Activated CD4-positive, CD25-positive, alpha-beta regulatory T cell (primary cell): ENCODE measurements around the gene SPHK2.
"Not testable (repeated sequence)": the region's sequence is repeated elsewhere in the genome, so short reads cannot be mapped to it uniquely, and the experiment has no call there.

Source experiments
- DNase-seq, 4 experiments: peaks; one replicate each; lab custom pipeline; 2025; lab: John Stamatoyannopoulos, UW

The SPHK2 gene

DNA sequence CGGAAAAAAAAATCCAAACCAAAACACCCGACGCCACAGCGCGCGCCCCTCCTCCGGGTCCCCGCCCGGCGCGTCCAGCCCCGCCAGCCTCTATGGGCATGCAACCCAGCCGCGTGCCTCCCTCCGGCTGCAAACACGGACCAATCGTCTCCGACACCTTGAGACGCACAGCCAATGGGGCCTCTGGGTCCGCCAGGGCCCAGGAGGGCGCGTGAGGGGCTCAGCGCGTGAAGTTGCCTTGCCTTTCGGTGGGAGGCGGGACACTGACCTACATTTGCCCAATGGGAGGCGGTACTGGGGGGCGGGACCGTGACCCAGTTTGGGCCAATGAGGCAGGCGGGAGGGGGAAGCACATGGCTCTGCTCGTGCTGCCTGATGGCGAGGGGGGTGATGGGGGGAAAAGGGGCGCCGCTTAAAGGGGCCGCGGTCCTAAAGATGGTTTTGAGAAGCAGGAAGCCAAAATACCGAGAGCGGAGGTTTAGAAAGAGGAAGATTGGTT is 18.2 kb downstream of the SPHK2 start:
- DNase-seq = peak; percentile 95 to 99 (median 98)

DNA sequence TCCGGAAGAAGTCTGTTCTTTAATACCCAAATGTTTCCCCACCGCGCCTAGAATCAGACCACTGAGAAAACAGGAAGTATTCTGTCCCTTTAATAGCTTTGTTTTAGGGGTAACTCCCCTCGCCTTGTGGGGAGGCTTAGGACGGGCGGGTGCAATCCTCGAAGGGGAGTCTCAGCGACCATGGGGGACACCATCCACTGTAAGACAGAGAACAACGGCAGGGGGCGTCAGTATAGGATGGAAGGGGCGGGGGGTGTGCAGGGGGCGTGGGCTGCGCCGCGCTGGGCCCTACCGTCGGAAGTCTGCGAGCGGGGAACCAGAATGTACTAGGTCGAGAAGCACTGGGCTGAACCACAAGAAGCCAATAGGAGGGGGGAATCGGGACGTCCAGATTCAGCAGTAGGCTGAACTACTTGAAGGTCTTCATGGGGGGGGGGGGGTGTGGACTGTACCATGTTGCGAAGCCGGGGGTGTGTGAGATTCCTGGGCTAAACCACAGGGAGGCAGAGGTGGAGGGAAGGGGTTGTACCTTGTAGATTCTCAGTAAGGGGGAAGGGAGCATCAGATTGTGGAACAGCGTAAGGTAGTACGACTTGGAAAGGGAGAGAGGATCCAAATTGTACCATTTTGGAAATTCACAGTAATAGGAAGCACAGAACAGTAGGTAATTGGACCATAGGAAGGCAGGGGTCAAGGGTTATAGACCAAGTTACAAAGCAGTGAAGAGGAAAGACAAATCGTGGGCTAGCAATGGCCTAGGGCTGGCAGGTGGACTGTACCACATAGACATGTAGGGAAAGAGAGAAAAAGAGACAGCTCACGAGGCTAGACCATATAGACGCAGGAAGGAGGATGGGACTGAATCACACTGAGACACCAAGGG is 18.9 kb downstream of the SPHK2 start:
- DNase-seq = peak; percentile 58 to 73 (median 64)

DNA sequence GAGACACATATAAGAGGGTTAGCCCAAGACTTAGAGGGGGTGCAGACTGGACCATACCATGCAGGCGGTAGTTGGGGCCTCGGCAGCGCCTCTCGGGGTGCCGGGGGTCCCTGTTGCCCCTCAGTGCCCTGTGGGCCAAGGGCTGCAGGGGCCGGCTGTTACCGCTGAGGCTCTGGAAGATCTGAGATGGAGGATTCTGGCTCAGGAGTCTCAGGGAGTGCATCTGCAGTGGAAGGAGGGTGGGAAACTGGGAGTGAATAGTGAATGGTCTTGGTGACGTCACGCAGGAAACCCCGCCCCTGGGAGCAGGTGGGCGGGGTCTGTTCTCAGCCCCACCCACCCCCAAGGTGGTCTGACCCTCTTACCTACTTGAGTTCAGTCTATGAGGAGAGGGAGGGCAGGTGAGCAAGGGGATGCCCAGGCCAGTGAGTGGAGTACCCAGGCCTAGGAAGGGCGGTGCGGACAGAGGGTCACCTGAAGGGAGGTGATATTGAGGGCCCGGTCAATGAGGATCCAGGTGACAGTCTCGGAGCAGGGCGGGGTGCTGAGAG is 19.6 kb downstream of the SPHK2 start:
- DNase-seq = no peak

DNA sequence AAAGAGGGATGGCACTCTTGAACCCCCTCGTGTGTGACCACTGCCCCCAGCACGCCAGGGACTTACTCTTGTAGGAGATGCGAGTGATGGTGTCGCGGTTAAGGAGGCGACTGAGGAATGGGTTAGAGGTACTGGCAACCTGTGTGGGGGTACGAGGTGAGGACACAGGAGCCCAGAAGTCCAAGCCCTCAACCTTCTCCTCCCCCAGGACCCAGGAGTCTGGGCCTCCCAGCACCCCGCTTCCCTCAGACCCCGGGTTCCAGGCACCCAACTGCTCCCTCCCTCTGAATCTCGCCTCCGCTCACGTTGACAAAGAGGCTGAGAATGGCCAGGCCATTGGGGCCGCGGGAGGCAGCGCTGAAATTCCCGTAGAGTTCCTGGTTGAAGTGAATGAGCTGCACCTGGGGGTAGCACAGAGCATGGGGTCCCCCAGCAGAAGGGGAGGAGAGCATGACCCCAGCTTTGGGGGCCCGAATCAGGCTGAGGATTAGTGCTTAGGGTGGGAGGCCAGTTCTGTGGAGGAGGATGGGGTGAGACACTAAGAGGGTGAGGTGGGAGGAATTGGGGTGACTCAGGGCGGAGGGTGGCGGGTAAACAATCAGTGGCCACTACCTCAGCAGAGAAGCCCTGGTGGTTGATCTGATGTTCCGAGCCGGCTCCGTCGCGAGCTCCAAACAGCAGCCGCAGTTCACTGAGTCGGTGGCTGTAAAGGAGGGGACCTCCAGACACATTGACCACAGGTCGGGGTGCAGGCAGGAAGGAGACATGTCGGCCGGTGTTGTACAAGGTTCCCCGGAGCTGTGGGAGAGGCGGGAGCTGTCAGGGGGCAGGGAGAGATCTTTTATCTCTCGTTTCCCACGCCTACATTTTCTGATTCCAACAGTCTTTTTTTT is 20.4 kb downstream of the SPHK2 start:
- DNase-seq = no peak

DNA sequence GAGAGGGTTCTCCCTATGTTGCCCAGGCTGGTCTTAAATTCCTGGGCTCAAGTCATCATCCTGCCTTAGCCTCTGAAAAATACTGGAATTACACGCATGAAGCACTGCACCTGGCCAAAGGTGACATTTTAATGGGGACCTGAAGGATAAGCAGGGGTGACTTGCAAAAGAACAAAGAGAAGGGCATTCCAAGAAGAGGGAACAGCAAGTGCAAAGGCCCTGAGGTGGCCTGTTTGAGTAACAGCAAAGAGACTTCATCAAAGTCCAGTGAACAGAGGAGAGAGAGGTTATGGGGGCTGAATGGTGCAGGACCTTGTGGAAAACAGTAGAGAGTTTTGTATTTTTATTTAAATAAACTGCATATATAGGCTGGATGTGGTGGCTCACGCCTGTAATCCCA is 22.5 kb downstream of the SPHK2 start:
- DNase-seq = no peak

DNA sequence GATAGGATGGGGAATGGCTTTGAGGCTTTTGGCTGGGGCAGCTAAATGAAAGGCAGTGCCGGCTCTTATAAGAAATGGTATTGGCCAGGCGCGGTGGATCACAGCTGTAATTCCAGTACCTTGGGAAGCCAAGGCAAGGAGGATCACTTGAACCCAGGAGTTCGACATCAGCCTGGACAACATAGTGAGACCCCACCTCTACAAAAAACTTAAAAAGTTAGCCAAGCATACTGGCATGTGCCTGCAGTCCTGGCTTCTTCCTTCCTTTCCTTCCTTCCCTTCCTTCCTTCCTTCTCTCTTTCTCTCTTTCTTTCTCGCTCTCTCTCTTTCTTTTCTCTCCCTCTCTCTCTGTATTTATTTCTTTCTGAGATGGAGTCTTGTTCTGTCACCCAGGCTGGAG is 23.6 kb downstream of the SPHK2 start:
- DNase-seq = no peak

DNA sequence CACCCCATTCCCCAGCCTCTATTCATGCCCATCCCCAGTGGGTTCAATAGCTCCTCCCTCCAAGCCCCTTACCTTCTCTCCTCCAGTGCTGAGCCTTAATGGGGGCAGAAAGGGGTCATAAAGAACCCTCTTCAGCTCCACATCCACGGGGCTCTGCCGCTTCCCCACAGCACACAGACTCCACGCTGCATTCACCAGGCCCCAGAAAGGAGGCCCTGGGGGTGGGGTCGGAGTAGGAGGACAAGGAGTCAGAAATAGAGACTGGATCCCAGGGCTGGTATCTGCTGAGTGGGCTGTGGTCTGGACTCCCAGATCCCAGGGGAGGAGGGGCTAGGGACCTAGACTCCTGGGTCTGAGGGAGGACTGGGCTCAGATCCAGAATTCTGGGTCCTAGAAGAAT is 25.0 kb downstream of the SPHK2 start:
- DNase-seq = no peak

DNA sequence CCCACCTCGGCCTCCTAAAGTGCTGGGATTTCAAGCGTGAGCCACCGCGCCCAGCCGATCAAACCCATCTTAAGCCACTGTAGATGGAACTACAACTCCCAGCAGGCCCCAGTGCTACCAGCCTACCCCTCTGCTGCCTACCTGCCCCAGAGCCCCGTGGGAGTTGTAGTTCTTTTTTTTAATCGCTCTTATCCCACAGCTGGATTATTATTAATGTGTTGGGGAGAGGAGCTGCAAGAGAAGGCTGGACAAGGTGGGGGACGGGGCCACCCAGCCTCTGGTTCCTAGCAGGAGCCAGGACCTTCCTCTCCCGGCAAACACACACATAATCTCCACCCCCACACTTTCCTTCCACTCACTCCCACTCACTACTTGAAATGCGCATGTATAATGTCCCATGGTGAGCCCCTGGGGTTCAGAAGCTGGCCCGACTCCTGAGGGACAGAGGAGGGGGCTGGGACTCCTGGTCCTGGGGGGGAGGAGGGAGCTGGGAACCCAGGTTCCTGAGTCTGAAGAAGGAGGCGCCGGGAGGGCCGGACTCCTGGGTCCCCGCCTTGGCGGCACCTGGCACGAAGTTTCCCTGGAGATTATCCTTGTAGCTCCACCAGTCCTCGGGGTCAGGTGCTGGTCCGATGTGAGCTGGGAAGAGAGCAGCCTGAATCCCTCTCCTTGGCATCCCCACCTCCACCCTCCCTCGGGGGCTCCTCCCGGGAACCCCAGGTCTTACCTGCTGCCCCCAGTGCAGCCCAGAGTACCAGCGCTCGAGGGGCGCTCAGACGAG is 25.7 kb downstream of the SPHK2 start:
- peak; percentile 50 to 53 (median 52) for DNase-seq

DNA sequence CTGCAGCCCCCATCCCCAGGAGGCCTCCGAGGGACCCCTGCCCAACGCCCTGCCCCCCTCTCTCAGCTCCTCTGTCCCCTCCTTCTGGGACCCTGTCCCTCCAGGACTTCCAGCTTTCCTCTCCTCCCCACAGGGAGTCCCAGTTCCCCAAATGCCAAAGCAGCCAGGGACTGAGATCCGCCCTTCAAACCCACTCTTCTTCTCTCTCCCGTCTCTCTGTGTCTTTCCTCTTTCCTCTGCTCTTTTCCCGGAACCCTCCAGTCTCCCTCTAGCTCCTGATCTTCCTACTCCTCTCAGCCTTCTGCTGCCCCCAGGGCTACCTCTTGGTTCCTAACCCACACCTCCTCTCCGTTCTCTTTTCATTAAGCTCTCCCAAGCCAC is 26.3 kb downstream of the SPHK2 start:
- no peak for DNase-seq

DNA sequence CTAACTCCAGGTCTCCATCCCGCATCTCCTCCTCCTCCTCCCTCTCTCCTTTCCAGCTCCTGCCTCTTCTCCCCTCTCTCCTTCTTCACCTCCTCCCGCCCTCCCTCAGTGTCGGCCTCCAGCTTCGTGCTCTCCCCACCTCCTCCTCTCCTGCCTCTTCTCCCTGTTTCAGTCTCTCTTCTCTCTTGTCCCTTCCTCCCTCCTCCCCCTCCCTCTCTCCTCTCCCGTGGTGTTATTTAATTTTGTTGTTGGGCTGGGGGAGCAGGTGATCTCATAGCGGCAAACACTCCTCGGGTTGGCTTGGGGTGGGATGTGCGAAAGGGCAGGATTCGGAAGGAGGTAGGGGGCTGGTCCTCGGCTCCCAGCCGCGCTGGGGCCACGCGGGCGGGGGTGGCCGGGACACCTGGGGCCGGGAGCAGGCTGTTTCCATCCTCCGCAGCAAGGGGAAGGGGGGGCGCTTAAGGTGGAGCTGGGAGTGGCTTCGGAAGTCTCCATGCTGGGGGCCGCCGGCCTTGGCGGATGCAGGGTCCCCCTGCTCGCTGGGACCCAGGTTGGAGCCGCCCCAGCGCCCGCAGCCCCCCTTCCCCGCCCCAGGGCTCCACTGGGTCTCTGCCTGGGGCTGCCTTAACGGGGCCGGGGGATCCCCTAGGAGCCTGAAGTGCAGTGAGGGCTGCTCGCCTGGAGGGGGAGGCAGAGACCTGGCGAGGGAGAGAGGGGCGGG is 26.9 kb downstream of the SPHK2 start, which contains the start of gene CA11:
CA11 (minus strand) TSS at position 187 of the 721 bp plus-strand sequence. CDS start 555 bp downstream, outside the sequence.
- DNase-seq = peak; percentile 77 to 87 (median 83)

DNA sequence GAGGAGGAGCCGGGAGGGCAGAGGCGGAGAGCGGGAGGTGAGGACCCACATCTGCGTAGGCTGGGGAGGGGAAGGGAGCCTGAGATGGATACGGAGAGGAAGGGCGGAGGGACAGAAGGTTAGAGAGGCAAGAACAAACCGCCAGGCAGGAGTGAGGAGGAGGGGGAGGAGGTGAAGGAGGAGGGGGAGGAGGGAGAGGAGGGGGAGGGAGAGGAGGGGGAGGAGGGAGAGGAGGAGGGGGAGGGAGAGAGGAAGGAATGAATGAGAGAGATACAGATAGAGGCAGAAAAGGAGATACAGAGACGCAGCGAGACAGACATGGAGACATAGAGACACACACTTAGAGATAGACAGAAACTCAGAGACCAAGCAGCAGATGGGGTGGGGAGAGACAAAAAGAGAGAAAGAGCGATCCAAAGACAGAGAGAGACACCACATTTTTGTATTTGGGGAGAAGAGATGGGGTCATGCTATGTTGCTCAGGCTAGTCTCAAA is 27.5 kb downstream of the SPHK2 start:
- no peak for DNase-seq

DNA sequence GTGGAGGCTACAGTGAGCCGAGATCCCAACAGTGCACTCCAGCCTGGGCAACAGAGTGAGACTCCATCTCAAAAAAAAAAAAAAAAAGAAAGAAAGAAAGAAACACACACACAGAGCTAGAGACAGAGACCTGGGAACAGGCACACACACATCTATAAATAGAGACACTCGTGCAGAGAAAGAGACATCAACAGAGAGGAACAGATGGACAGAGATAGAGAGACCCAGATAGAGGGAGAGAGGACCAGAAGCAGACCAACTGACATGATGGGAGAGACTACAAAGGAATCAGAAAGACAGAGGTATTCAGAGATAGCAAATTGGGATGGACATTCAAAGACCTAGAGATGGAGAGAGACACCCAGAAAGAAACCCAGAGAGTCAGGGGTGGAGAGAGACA is 28.8 kb downstream of the SPHK2 start:
- no peak for DNase-seq

DNA sequence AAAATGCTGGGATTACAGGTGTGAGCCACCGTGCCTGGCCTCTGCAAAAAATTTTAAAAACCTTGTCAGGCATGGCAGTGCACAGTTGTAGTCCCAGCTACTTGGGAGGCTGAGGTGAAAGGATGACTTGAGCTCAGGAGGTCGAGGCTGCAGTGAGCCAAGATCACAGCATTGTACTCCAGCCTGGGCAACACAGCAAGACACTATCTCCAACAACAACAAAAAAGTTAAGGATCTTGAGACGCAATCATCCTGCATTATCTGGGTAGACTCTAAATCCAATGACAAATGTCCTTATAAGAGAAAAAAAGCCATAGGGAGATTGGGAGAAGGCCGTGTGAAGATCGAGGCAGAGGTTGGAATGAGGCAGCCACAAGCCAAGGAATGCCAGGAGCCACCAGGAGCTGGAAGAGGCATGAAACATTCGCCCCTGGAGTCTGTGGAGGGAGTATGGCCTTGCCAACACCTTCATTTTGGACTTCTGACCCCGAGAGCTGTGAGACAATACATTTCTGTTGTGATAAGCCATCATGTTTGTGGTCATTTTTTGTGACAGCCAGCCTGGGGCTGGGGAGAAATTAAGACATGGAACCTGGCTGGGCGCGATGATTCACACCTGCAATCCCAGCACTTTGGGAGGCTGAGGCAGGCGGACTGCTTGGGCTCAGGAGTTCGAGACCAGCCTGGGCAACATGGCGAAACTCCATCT is 31.8 kb downstream of the SPHK2 start:
- DNase-seq = no peak

DNA sequence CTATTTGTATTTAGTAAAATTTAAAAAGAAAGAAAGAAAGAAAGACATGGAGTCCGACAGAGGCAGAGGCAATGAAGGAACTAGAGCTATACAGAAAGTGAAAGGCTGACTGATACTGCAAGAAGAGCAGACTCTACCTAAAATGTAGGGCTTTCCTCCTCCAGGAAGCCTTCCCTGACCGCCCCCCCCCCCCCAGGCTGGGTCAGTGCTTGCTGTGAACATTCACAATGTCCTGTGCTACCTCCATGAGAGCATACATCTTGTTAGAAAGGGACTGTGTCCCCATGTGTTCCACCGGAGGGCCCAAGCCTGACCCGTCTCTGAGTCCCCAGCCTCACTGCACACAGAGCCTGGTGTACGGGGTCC is 32.4 kb downstream of the SPHK2 start:
- no peak for DNase-seq

DNA sequence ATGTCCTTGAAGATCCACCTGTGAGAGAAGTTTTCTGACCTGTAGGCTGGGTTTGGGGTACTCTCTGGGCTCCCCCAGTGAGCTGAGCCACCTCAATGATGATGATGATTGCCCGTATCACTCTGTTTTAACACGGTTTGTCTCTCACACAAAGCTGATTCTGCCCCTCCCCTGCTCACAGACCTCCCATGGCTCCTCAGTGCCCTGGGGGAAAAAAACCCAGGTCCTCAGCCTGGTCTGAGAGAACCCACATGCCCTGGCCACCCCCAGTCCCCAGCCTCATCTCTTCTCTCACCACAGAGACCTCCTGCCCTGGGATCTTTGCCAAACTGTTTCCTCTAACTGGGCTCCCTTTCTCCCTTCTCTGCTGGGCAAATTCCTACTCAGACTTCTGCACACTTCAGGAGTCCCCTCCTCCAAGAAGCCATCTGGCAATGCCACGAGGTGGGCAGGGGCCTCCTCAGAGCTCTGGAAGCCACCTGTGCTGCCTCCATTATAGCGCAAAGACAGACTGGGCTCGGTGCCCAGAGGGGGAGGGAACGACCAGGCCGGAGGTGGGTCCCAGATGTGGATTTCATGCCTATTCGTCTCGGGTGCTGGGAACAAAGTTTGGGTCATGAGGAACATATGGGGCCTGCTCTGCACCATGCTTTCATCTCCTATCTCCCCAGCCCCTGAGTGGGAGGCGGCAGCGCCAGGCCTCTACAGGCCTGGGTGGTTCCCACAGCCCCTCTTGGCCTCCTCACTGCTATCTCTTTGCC is 35.2 kb downstream of the SPHK2 start:
- no peak for DNase-seq

DNA sequence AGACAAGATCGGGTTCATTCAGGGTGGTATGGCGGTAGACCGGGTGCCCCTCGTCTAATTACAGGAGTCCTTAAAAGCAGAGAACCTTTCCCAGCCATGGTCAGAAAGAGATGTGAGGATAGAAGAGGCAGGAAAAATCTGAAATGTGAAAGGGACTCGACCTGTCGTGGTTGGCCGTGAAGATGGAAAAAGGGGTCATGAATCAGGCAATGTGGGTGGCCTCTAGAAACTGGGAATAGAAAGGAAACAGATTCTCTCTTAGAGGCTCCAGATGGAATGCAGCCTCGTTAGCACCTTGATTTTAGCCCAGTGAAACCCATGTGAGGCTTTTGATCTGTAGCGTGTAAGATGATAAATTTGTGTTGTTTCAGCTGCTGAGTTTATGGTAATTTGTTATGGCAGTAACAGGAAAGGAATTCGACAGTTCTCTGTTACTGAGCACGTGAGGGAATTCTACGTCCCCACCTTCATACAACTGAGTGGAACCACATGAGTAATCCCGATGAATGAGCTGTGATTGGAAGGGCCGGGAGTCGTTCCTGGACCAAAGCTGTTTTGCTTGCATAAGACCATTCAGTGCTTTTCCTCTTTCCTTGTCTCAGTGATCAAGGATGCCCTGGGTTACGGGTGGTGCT is 37.7 kb downstream of the SPHK2 start:
- DNase-seq = no peak

DNA sequence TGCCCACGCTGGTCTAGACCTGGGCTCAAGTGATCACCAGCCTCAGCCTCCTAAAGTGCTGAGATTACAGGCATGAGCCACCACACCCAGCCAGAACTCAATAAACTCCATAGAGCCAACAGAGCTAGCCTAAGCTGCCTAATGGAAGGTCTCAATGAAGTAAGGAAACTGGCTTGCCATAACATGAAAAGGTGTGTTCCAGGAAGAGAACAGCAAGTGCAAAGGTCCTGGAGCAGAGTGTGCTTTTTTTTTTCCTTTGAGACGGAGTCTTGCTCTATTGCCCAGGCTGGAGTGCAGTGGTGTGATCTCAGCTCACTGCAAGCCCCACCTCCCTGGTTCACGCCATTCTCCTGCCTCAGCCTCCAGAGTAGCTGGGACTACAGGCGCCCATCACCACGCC is 38.5 kb downstream of the SPHK2 start:
- DNase-seq = not testable (repeated sequence)

DNA sequence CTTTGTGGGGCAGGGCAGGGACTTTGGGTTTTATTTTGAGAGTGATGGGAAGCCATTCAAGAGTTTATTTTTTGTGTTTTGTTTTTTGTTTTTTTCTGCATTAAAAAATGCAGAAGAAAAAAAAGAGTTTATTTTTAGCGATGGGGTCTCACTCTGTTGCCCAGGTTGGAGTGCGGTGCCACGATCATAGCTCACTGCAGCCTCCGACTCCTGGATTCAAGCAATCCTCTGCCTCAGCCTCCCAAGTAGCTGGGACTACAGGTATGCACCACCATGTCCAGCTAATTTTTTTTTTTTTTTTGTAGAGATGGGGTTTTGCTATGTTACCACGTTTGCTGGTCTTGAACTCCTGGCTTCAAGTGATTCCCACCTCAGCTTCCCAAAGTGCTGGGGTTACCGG is 39.2 kb downstream of the SPHK2 start:
- DNase-seq = no peak

DNA sequence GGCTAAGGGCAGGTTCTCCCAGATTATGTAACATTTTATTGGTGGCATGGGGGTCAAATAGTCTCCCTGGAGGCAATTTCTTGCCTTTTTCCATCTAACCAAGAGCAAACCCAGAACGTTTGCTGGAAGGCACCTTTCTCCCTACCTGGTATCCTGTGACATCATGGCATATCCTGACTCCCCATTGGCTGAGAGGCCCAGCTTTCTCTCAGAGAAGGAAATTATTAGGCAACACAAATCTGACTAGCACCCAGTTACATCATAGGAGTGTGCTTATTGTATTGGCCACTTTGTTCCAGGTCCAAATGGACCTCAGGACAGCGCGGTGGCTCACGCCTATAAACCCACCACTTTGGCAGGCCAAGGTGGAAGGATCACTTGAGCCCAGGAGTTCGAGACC is 40.5 kb downstream of the SPHK2 start:
- no peak for DNase-seq
